RWPE2 (cell line): ENCODE data around the gene MPRIP.
"Not testable (repeated sequence)": the region's sequence is repeated elsewhere in the genome, so short reads cannot be mapped to it uniquely, and the experiment has no call there.

ENCODE experiments used
- ATAC-seq: fragments of 200-7000 bp; cut with Tn5 transposase; 3 replicates; pipeline ENCODE4 v1.9.1; 2021; ENCODE audit warnings: low read depth
- DNase-seq: peaks from one replicate; pipeline ENCODE4 v3.0.0-alpha.2; 2020; ENCODE audit warnings: low spot score
- H3K27ac ChIP-seq: fragments of 450-650 bp; 2 replicates; pipeline ENCODE4 v1.5.1; 2017; ENCODE audit warnings: mild to moderate bottlenecking; ENCODE audit not compliant: poor library complexity, severe bottlenecking
- H3K27me3 ChIP-seq: fragments of 250-450 bp; sonication (Bioruptor Pico); 2 replicates; pipeline ENCODE4 v1.5.1; 2021; ENCODE audit warnings: mild to moderate bottlenecking, moderate library complexity; ENCODE audit not compliant: insufficient read depth, poor library complexity, severe bottlenecking
- H3K36me3 ChIP-seq: fragments of 250-450 bp; sonication (Bioruptor Pico); 2 replicates; pipeline ENCODE4 v1.5.1; 2020; ENCODE audit warnings: low read depth, mild to moderate bottlenecking, moderate library complexity
- H3K4me1 ChIP-seq: fragments of 250-450 bp; sonication (Bioruptor Pico); 2 replicates; pipeline ENCODE4 v1.5.1; 2021; ENCODE audit warnings: mild to moderate bottlenecking, moderate library complexity; ENCODE audit not compliant: insufficient read depth, poor library complexity, severe bottlenecking
- H3K4me3 ChIP-seq: fragments of 250-450 bp; sonication (Bioruptor Pico); 2 replicates; pipeline ENCODE4 v1.5.1; 2021; ENCODE audit warnings: mild to moderate bottlenecking, moderate library complexity; ENCODE audit not compliant: severe bottlenecking
- H3K9me3 ChIP-seq: fragments of 250-450 bp; sonication (Bioruptor Pico); 2 replicates; pipeline ENCODE4 v1.5.1; 2021; ENCODE audit warnings: mild to moderate bottlenecking, moderate library complexity; ENCODE audit not compliant: severe bottlenecking
- CTCF ChIP-seq: fragments of 450-650 bp; IDR thresholded peaks from one replicate; pipeline ENCODE4 v1.5.1; 2017; ENCODE audit warnings: mild to moderate bottlenecking, moderate library complexity; ENCODE audit not compliant: poor library complexity, severe bottlenecking

Gene MPRIP

DNA sequence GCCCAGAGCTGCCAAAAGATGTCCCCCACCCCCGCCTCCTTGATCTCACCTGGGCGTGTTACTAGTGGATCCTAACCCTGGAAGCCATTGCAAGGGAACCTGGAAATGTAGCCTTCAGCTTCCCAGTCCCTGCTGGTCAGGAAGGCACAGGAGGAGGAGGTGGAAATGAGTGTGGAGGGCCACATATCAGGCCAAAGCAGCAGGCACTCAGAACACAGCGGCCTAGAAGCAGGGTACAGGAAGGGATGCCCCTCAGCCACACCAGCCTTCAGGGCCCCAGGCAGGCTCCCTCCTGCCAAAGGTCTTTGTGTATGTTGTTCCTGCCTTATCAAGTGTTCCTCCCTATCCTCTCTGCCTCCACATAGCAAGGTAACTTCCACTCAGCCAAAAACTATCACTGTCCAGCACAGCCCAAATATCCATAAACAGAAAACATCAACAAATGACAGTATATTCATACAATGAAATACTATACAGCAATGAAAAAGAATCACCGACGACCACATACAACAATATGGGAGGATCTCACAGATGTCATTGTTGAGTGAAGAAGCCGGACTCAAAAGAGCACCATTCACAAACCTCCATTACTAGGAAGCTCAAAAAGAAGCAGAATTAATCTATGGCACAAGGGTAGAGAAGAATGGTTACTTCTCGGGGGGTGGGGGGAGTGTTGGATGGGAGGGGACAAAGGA, 42.2 kb upstream of the MPRIP start:
- Histone ChIP-seq H3K36me3 (no peaks in the 10 kb centered on the region), H3K27ac (no peak overlapping the region), H3K27me3 (no peaks in the 10 kb centered on the region), H3K4me1 (no peaks in the 10 kb centered on the region), H3K4me3 (no peak overlapping the region), H3K9me3 (no peaks in the 10 kb centered on the region)
- no peak for DNase-seq
- no peak for TF ChIP-seq CTCF
- ATAC-seq, result no peak

GRCh38 chr17:17001076-17001777, 41.0 kb upstream of the MPRIP start:
- H3K4me3 ChIP-seq, result no peak overlapping the region
- H3K27me3 ChIP-seq, result no peaks in the 10 kb centered on the region
- TF ChIP-seq CTCF, result no peak
- H3K36me3 ChIP-seq, result no peaks in the 10 kb centered on the region
- DNase-seq (no peak), ATAC-seq (no peak)
- H3K9me3 ChIP-seq, result no peaks in the 10 kb centered on the region
- H3K4me1 ChIP-seq, result no peaks in the 10 kb centered on the region
- no peak overlapping the region for H3K27ac ChIP-seq

GRCh38 chr17:17001874-17002520, 40.3 kb upstream of the MPRIP start:
- peak; percentile 92 for ATAC-seq
- H3K4me3 ChIP-seq, result no peak overlapping the region
- no peak overlapping the region for H3K27ac ChIP-seq
- no peaks in the 10 kb centered on the region for H3K27me3 ChIP-seq
- H3K4me1 ChIP-seq, result no peaks in the 10 kb centered on the region
- no peaks in the 10 kb centered on the region for H3K36me3 ChIP-seq
- H3K9me3 ChIP-seq, result no peaks in the 10 kb centered on the region
- TF ChIP-seq CTCF, result peak; percentile 98
- no peak for DNase-seq

- not testable (repeated sequence) for H3K4me3 ChIP-seq, H3K4me1 ChIP-seq, H3K9me3 ChIP-seq, H3K27ac ChIP-seq, DNase-seq, H3K36me3 ChIP-seq, ATAC-seq, H3K27me3 ChIP-seq
These were observed 39.2 kb upstream of the MPRIP start for GRCh38 chr17:17002731-17003715.
